Adrenal gland (tissue), 5 donors: ENCODE results near the gene TRAPPC4.

Experiments used
- CTCF ChIP-seq, 6 experiments: fragments of 450-650 bp in 4 of 6; fragments of 200-600 bp in 2 of 6; sonication (generic) in 1 of 6; IDR thresholded peaks; 1 replicate in 5 of 6; 2 replicates in 1 of 6; pipeline versions ENCODE4 v1.5.1 to v1.8.0; 2016 to 2021; ENCODE audit warnings: antibody characterized with exemption in 6 of 6, mild to moderate bottlenecking in 2 of 6, moderate library complexity in 1 of 6
- POLR2A ChIP-seq, 2 donors: fragments of 450-650 bp; IDR thresholded peaks; one replicate each; pipeline ENCODE4 v1.6.1; 2017; ENCODE audit warnings: antibody characterized with exemption in 2 of 2, mild to moderate bottlenecking in 2 of 2, moderate library complexity in 1 of 2
- donor health status: DM: no; HTN: no; CAD: no.

- TF ChIP-seq CTCF (IDR thresholded peaks at IDR 0.05) (no peak), POLR2A (IDR thresholded peaks at IDR 0.05) (no peak)
Observed at GRCh38 chr11:119012629-119013170, 5.9 kb upstream of the TRAPPC4 start.
